HL-60 (cell line): ENCODE measurements around the gene SPDYE3.

ENCODE experiments used
- GABPA ChIP-seq: IDR thresholded peaks from 2 replicates; pipeline ENCODE4 v1.6.1; 2012; ENCODE audit warnings: low read depth
- TF ChIP-seq, protein P1 (sequence below): IDR thresholded peaks from one replicate; pipeline ENCODE4 v1.5.1; 2011; ENCODE audit warnings: low read length, control low read depth, inconsistent platforms; ENCODE audit not compliant: insufficient read depth

DNA sequence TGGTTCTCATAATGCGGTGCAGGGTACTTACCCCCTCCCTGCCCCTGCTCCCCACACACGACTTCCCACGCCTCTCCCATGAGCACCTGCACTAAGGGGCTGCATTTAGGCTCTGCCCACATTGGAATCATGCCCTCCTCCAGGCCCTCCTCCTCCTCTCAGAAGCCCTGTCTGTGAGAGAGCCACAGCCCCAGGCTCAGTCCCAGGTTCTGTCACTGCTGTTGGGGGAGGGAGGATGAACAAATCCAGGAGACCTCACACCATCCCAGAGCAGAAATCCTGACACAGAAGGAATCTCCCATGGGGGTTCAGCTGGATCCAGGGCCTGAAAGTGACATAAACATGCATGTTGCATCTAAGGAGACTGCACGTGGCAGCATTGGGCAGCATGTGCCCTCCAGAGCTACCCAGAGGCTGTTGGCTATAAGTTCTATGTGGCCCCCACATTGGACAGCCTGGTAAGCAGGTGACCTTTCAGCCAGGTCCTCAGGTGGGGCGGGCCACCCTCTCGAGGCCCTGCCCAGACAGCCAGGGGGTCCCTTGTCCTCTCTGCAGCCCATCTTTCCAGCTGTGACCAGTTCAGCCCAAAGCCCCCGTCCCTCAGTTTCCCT, 64.2 kb downstream of the SPDYE3 start:
- TF ChIP-seq, protein P1, sequence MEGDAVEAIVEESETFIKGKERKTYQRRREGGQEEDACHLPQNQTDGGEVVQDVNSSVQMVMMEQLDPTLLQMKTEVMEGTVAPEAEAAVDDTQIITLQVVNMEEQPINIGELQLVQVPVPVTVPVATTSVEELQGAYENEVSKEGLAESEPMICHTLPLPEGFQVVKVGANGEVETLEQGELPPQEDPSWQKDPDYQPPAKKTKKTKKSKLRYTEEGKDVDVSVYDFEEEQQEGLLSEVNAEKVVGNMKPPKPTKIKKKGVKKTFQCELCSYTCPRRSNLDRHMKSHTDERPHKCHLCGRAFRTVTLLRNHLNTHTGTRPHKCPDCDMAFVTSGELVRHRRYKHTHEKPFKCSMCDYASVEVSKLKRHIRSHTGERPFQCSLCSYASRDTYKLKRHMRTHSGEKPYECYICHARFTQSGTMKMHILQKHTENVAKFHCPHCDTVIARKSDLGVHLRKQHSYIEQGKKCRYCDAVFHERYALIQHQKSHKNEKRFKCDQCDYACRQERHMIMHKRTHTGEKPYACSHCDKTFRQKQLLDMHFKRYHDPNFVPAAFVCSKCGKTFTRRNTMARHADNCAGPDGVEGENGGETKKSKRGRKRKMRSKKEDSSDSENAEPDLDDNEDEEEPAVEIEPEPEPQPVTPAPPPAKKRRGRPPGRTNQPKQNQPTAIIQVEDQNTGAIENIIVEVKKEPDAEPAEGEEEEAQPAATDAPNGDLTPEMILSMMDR = no peak
- no peak for TF ChIP-seq GABPA
